ENCODE data around the gene GOLGA6D.
"Not testable (repeated sequence)": the region's sequence is repeated elsewhere in the genome, so short reads cannot be mapped to it uniquely, and the experiment has no call there.

Gene GOLGA6D, protein sequence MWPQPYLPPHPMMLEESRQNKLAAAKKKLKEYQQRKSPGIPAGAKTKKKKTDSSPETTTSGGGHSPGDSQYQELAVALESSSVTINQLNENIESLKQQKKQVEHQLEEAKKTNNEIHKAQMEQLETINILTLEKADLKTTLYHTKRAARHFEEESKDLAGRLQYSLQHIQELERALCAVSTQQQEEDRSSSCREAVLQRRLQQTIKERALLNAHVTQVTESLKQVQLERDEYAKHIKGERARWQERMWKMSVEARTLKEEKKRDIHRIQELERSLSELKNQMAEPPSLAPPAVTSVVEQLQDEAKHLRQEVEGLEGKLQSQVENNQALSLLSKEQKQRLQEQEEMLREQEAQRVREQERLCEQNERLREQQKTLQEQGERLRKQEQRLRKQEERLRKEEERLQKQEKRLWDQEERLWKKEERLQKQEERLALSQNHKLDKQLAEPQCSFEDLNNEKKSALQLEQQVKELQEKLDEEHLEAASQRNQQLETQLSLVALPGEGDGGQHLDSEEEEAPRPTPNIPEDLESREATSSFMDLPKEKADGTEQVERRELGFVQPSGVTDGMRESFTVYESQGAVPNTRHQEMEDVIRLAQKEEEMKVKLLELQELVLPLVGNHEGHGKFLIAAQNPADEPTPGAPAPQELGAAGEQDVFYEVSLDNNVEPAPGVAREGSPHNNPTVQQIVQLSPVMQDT

DNA sequence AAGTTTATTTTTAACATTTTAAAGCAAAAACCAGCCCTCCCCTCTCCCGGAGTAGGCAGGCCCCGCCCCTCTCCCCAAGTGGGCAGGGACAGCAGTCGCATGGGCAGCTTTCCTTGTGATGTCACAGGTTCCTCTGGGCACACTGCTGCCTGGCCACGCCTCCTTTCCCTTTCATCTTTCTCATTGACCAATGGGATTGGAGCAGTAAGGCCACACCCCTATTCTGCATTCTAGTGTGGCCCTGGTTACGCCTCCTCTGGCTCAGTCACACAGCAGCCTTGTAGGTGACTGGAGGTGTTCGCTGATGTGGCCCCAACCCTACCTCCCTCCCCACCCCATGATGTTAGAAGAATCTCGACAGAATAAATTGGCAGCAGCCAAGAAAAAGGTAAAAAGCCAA, at the start of gene GOLGA6D:
Gene GOLGA6D, plus strand, starts transcription at position 264 of the 400 bp plus-strand sequence. Its CDS starts 41 bp downstream, at position 305.
- intact Hi-C loops (cut with micrococcal nuclease), result not testable (repeated sequence)

DNA sequence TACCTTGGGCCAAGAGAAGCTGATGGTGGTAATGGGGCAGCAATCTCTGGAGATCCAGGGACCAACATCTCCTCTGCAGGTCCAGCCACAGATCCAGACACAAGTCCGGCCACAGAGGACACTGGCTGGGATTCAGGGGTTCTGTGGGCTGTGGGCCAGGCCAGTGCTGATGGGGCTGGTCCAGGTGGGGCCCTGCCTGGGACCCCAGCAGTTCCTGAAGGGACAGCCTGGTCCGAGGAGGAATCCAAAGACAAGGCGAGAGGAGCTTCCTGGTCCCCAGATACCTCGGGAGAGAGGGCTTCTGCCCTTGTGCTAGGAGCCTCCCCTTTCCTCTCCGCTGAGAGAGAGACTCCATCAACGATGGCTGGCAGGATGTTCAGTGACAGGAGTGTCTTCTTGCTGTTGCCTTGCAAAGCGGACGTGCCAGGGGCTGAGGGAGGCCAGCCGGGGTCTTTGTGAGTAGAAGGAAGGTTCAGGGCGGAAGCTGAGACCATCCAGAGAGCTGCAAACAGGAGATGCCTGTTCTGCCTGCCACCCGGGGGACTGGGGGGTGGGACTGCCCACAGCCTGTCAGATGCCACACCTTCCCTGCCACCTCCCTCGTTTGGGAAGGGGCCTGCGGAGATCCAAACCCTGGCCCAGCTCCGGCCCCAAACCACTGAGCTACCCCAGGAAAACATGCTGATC, 49.0 kb upstream of the GOLGA6D start:
- no peaks in the 10 kb centered on the region for H3K4me1 Mint-ChIP-seq (ENCODE audit: low read depth)
- peaks cover 35% of the 10 kb centered on the region for H3K27me3 Mint-ChIP-seq
- intact Hi-C loops (cut with micrococcal nuclease), result no loop called here
- no peak overlapping the region for H3K27ac Mint-ChIP-seq
- H3K9me3 Mint-ChIP-seq, result no peaks in the 10 kb centered on the region
- no peaks in the 10 kb centered on the region for H3K36me3 Mint-ChIP-seq (ENCODE audit: low read depth)
- no peak overlapping the region for H3K4me3 Mint-ChIP-seq

More for the DNA sequence above, at the start of gene GOLGA6D:
- not testable (repeated sequence) for H3K36me3 Mint-ChIP-seq (ENCODE audit: low read depth); H3K9me3 Mint-ChIP-seq; H3K27me3 Mint-ChIP-seq; H3K27ac Mint-ChIP-seq; H3K4me3 Mint-ChIP-seq; H3K4me1 Mint-ChIP-seq (ENCODE audit: low read depth)

DNA sequence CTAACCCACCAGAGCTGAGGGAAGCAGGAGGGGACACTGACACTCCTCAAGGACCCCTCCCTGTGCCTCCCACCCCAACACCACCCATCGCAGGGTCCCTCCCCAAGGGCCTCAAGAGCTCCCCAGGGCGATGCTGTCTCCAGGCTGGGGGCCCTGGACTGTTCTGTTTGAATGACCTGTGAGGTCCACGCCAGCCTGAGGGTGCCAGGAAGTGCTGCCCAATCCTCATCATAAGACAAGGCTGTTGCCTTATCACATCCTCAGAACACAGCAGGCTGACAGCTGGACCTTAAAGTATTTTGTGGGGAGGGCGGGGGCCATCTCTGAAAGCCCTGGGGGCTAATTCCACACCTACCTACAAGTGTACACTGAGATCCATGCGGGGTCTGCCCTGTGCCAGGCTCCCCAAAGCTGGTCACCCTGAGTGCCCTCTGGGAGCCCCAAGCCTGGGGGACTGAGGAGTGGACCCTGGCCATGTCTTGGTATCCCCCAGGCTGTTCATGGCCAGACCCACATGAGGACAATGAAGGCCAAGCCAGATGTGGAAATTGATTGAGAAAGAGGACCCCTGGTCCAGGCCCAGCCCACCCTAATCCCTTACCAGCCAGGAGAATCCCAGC, 48.3 kb upstream of the GOLGA6D start:
- Mint-ChIP-seq H3K4me3 (no peak overlapping the region), H3K27ac (no peak overlapping the region), H3K4me1 (ENCODE audit: low read depth) (no peaks in the 10 kb centered on the region), H3K36me3 (ENCODE audit: low read depth) (no peaks in the 10 kb centered on the region), H3K9me3 (no peaks in the 10 kb centered on the region), H3K27me3 (peaks cover 37% of the 10 kb centered on the region)
- intact Hi-C loops (cut with micrococcal nuclease), result no loop called here

DNA sequence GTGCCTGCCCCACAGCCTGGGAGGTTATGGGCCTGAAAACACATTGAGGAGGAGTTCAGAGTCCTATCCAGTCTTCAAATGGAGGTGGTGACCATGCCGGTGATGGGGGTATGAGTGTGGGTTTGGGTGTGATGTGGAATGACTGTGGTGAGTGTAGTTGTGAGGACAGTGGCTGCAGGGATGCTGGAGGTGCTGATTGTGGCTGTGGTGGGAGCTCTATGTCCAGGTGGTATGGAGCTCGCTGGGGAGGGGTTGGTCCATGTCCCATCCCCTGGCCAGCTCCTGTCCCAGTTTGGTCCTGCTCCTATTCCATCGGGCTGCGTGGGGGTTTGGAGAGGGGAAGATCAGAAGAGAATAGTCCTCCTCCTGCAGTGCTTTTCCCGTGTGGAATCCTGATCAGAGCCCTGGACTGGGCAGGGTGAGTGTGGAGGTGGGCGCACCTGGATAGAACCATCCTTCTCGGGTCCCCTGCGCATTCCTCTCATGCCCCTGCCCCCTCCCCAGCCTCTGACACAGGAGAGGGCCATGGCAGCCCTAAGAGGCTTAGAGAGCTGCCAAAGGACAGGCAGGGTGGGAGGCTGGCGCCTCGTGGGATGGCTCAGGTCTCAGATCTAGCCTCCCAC, 47.5 kb upstream of the GOLGA6D start:
- Mint-ChIP-seq H3K27me3 (peaks cover 37% of the 10 kb centered on the region), H3K4me1 (ENCODE audit: low read depth) (no peaks in the 10 kb centered on the region), H3K36me3 (ENCODE audit: low read depth) (no peaks in the 10 kb centered on the region), H3K4me3 (no peak overlapping the region), H3K9me3 (no peaks in the 10 kb centered on the region), H3K27ac (no peak overlapping the region)
- intact Hi-C loops (cut with micrococcal nuclease), result no loop called here

DNA sequence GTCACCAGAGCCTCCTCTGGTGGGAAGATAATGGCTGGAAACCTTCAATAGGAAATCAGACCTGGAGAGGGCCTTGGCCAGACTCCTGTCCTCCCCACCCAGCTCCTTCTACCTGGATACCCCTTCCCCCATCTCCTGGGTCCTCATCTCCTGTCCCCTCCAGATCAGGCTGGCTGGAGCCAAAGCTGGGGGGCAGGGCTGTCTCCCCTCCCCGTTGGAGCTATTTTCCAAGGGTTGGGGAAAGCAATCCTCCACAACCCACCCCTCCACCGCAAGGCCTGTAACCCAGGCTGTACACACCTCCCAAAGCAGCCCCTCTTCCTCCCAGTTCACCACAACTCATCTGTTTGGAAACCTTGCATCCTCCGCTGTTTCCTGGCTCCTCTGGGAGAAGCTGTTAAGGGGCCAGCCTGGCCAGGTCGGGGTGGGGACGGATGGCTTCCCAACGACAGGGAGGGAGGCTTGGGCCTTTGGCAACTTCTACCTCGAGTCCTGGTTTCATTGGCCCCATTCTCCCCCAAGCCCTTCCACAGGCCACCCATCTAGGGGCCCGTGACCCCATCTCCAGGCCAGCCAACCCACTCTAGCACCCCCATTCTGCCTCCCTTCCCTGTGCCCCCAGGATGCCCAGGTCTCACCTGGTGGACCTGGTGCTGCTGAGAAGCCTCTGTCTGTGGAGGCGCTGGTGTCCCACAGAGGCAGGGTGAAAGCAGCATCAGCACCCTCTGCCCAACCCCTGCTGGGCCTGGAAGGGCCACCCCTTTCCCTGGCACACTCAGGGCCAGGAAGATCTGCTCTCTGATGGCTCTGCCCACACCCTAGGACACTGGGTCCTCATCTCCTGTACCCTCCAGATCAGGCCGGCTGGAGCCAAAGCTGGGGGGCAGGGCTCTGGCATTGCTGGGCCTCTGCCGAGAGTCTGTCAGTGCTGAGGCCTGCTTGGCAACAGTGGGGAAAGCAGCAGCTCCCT, 46.6 kb upstream of the GOLGA6D start:
- peaks cover 40% of the 10 kb centered on the region for H3K27me3 Mint-ChIP-seq
- H3K36me3 Mint-ChIP-seq (ENCODE audit: low read depth), result no peaks in the 10 kb centered on the region
- intact Hi-C loops (cut with micrococcal nuclease), result no loop called here
- no peak overlapping the region for H3K4me3 Mint-ChIP-seq
- H3K4me1 Mint-ChIP-seq (ENCODE audit: low read depth), result no peaks in the 10 kb centered on the region
- no peaks in the 10 kb centered on the region for H3K9me3 Mint-ChIP-seq
- no peak overlapping the region for H3K27ac Mint-ChIP-seq

DNA sequence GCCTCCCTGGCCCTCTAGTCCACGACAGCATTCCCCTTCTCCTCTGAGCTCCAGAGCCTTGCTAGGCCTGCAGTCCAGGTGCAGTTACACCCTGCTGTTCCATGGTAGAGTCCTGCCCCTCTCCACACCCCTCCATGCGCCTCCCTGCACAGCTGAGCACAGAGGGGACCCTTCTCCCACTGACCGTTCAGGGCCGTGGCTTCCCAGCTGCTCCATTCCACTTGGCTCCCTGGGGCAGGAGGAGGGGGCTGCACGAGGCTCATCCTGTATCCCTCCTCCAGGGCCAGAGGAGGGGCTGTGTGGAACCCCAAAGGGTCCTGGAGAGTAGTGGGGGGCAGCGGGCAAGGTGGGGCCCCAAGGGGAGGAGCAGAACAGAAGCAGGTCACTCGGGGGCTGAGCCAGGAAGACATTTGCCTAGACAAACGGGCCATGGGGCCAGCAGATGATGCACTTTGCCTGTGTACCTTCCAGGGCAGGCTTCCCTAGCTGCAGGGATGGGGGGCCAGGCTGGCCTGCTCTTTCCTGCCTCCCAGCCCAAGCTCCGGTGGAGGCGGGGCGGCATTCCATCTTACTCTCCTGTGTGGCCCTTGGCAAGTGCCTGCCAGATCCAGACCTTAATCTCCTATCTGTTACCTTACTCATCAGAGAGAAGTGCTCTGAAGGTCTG, 45.2 kb upstream of the GOLGA6D start:
- intact Hi-C loops (cut with micrococcal nuclease), result no loop called here
- Mint-ChIP-seq H3K36me3 (ENCODE audit: low read depth) (no peaks in the 10 kb centered on the region), H3K9me3 (no peaks in the 10 kb centered on the region), H3K4me1 (ENCODE audit: low read depth) (no peaks in the 10 kb centered on the region), H3K27me3 (peaks cover 28% of the 10 kb centered on the region), H3K4me3 (no peak overlapping the region), H3K27ac (no peak overlapping the region)

DNA sequence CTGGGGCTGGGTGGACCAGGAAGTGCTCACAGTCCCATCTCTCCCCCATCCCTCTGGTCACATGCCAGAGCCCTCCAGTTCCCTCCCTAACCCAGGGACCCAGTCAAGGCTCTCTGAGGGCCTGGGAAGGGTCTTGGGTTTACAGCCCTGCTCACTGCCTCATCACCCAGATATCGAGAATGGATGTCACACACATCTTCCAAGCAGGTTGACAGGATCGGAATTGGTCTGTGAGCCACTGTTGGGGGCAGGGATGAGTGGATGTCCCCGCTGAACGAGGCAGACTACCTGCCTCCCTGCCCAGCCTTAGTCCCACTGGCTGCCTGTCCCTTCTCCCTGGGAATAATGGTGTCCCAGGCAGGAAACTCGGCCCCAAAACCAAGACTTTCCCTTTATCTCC, 44.5 kb upstream of the GOLGA6D start:
- H3K36me3 Mint-ChIP-seq (ENCODE audit: low read depth), result no peaks in the 10 kb centered on the region
- peaks cover 23% of the 10 kb centered on the region for H3K27me3 Mint-ChIP-seq
- intact Hi-C loops (cut with micrococcal nuclease), result no loop called here
- no peak overlapping the region for H3K27ac Mint-ChIP-seq
- no peaks in the 10 kb centered on the region for H3K9me3 Mint-ChIP-seq
- H3K4me1 Mint-ChIP-seq (ENCODE audit: low read depth), result no peaks in the 10 kb centered on the region
- H3K4me3 Mint-ChIP-seq, result no peak overlapping the region

DNA sequence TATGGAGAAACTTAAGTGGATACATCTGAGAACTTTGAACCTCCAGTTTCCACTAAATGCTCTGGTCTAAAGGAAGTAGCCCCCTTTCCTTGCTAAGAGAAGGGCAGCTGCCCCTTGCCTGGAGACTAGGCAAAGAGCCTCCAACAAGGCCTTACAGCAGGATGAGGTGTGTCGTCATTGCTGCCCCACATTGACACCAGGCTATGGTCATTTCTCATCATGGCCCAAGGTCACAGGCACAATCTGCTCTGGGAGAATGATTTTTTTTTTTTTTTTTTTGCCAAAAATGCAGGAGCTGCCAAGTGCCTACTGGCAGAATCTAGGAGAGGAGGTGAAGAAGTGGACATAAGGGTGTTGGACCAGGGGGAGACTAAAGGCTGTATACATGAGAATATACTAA, 36.9 kb upstream of the GOLGA6D start:
- peaks cover 10% of the 10 kb centered on the region for H3K27me3 Mint-ChIP-seq
- H3K9me3 Mint-ChIP-seq; intact Hi-C loops (cut with micrococcal nuclease); H3K27ac Mint-ChIP-seq; H3K4me1 Mint-ChIP-seq (ENCODE audit: low read depth); H3K36me3 Mint-ChIP-seq (ENCODE audit: low read depth); H3K4me3 Mint-ChIP-seq: not testable (repeated sequence)

DNA sequence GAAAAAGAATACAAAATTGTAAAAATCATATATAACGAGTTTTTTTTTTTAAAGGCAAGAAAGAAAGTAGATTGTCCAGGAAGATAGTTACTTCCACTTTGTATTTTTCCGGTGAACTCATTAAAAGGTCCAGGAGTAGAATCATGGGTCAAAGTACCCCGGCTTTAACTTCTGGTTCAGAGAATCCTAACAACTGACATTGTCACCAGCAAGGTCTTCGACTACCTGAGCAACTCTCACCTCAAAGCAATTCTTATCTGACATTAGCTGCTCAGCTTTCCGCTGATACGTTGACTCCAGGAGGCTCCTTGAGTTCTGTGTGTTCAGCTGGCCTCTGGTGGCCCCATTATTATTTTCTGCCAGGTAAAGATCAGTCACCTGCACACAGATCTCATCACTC, 33.6 kb upstream of the GOLGA6D start:
- H3K36me3 Mint-ChIP-seq (ENCODE audit: low read depth); H3K27ac Mint-ChIP-seq; H3K9me3 Mint-ChIP-seq; intact Hi-C loops (cut with micrococcal nuclease); H3K4me3 Mint-ChIP-seq; H3K4me1 Mint-ChIP-seq (ENCODE audit: low read depth): not testable (repeated sequence)
- H3K27me3 Mint-ChIP-seq, result peaks cover 15% of the 10 kb centered on the region

DNA sequence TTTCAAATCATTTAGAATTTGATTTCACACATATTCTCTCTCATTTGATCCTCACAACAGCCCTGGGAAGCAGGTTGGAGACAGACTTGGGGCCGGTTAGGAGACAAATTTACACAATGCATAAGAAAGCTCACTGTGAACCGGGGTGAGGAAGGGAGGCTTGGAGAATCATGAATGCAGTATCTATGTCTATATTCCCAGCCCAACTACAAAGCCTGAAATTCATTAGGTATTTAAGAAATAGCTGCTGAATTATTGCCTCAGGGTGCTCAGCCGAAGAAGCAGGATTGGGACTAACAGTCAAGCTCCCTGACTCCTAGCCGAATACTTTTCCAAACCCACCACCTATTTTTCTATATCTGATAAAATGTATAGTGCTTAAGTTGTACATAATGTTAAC, 32.9 kb upstream of the GOLGA6D start:
- H3K27me3 Mint-ChIP-seq, result peaks cover 15% of the 10 kb centered on the region

DNA sequence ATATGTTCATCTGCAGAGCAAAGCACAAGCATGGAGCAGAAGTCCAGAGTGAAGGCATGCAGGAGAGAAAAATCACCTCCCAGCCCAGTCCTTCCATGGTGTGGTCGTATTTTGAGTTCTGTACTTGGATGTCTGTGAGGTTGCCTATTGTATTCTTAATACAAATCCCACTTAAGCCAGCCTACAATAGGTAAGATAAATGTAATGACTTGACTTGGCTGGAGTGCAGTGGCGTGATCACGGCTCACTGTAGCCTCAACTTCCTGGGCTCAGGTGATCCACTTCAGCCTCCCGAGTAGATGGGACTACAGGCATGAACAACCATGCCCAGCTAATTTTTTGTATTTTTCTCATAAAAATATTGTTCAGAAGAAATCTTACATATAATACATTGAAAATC, 31.3 kb upstream of the GOLGA6D start:
- H3K4me3 Mint-ChIP-seq; H3K36me3 Mint-ChIP-seq (ENCODE audit: low read depth); H3K9me3 Mint-ChIP-seq; H3K27ac Mint-ChIP-seq; intact Hi-C loops (cut with micrococcal nuclease); H3K4me1 Mint-ChIP-seq (ENCODE audit: low read depth): not testable (repeated sequence)
- H3K27me3 Mint-ChIP-seq, result peaks cover 12% of the 10 kb centered on the region

More for the DNA sequence above, 32.9 kb upstream of the GOLGA6D start:
- H3K27ac Mint-ChIP-seq, result no peak overlapping the region
- H3K36me3 Mint-ChIP-seq (ENCODE audit: low read depth), result no peaks in the 10 kb centered on the region
- no peaks in the 10 kb centered on the region for H3K4me1 Mint-ChIP-seq (ENCODE audit: low read depth)
- no peaks in the 10 kb centered on the region for H3K9me3 Mint-ChIP-seq
- intact Hi-C loops (cut with micrococcal nuclease), result no loop called here
- no peak overlapping the region for H3K4me3 Mint-ChIP-seq

DNA sequence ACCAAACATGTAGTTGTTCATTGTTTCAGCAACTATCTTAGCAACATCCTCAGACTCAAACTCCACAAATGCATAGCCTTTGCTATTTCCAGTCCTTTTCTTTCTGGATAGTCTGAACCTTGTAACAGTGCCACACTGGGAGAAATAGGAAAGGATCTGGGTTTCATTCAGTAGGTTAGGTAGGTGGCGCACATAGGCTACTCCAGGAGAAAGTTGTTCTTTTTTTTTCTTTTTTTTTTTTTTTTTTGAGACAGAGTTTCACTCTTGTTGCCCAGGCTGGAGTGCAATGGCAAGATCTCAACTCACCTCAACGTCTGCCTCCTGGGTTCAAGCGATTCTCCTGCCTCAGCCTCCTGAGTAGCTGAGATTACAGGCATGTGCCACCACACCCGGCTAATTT, 30.4 kb upstream of the GOLGA6D start:
- not testable (repeated sequence) for H3K36me3 Mint-ChIP-seq (ENCODE audit: low read depth)

More for the DNA sequence above, 30.4 kb upstream of the GOLGA6D start:
- H3K4me1 Mint-ChIP-seq (ENCODE audit: low read depth); H3K9me3 Mint-ChIP-seq; H3K27ac Mint-ChIP-seq; intact Hi-C loops (cut with micrococcal nuclease); H3K4me3 Mint-ChIP-seq: not testable (repeated sequence)
- H3K27me3 Mint-ChIP-seq, result peaks cover 12% of the 10 kb centered on the region

All from dendritic cell treated with granulocyte-macrophage colony-stimulating factor and Interleukin-4, amounts not matched to agents 40 ng/mL and 50 ng/mL, for 4 days (primary cell).